Right atrium auricular region (tissue), 2 donors: ENCODE results near the gene ADGRG6. TPM values are rescaled to one million over a fixed set of nuclear protein-coding genes. Genes with fewer than 3 reads are reported as not detected.
"Not testable (repeated sequence)": the region's sequence is repeated elsewhere in the genome, so short reads cannot be mapped to it uniquely, and the experiment has no call there.

Experiments
- DNase-seq: peaks from one replicate; pipeline ENCODE4 v3.0.0-alpha.2; 2019; ENCODE audit warnings: low spot score
- H3K27ac ChIP-seq, 2 donors: fragments of 200-600 bp; sonication (generic); 1 replicate in 1 of 2; 2 replicates in 1 of 2; pipeline ENCODE4 v1.5.1; 2016 to 2019
- H3K27me3 ChIP-seq, 2 donors: fragments of 200-600 bp; sonication (generic); one replicate each; pipeline versions ENCODE4 v1.5.1 to v1.6.0; 2017 to 2019
- H3K36me3 ChIP-seq: fragments of 200-600 bp; sonication (generic); one replicate; pipeline ENCODE4 v1.5.1; 2016
- H3K4me1 ChIP-seq, 2 donors: fragments of 200-600 bp; sonication (generic); one replicate each; pipeline versions ENCODE4 v1.5.1 to v1.6.0; 2017 to 2019
- H3K4me3 ChIP-seq, 2 donors: fragments of 200-600 bp; sonication (generic); 1 replicate in 1 of 2; 2 replicates in 1 of 2; pipeline ENCODE4 v1.5.1; 2017 to 2019; ENCODE audit warnings: mild to moderate bottlenecking in 1 of 2, moderate library complexity in 1 of 2
- H3K9me3 ChIP-seq, 2 donors: fragments of 200-600 bp; sonication (generic); one replicate each; pipeline ENCODE4 v1.5.1; 2019
- total RNA-seq, 2 donors: library from RNA; depleted of rRNA; stranded (reverse); fragments of >200 nt; gene quantifications; one replicate each; pipeline ENCODE4 v1.1.0, GENCODE V29; 2016
- TF ChIP-seq, protein P1 (sequence below), 2 donors: fragments of 200-600 bp; sonication (generic); IDR thresholded peaks; one replicate each; pipeline ENCODE4 v1.5.1; 2019; ENCODE audit warnings: antibody characterized with exemption in 2 of 2

Gene ADGRG6
- total RNA-seq, 2 donors from 2014 or later, result 9.2 to 20.6 TPM

DNA sequence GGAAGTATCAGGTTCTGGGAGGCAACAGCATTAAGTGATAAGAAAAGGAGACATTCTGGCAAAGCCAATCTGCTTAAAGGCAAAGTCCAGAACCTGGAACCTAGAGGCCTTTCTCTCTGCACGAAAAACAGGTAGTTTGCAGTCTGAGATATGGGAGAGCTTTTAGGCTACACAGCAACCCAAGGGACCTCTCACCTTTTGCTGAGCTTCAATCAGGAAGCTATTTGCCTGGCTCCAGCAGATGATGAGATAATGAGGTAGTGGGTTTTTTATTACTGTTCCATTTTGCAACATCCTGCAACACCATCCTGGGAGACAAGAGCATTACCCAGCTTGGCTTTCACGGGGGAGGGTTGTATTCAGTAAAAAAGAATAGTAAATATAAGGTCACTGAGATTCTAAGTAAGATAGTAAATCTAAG, 143.1 kb downstream of the ADGRG6 start:
- TF ChIP-seq, protein P1, sequence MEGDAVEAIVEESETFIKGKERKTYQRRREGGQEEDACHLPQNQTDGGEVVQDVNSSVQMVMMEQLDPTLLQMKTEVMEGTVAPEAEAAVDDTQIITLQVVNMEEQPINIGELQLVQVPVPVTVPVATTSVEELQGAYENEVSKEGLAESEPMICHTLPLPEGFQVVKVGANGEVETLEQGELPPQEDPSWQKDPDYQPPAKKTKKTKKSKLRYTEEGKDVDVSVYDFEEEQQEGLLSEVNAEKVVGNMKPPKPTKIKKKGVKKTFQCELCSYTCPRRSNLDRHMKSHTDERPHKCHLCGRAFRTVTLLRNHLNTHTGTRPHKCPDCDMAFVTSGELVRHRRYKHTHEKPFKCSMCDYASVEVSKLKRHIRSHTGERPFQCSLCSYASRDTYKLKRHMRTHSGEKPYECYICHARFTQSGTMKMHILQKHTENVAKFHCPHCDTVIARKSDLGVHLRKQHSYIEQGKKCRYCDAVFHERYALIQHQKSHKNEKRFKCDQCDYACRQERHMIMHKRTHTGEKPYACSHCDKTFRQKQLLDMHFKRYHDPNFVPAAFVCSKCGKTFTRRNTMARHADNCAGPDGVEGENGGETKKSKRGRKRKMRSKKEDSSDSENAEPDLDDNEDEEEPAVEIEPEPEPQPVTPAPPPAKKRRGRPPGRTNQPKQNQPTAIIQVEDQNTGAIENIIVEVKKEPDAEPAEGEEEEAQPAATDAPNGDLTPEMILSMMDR (IDR thresholded peaks at IDR 0.05), result no peak
- H3K4me3 ChIP-seq, result no peak overlapping the region
- no peaks in the 10 kb centered on the region for H3K36me3 ChIP-seq
- no peak overlapping the region for H3K27ac ChIP-seq
- no peak for DNase-seq
- H3K4me1 ChIP-seq, result no peaks in the 10 kb centered on the region
- no peaks in the 10 kb centered on the region for H3K27me3 ChIP-seq
- H3K9me3 ChIP-seq, result no peaks in the 10 kb centered on the region

DNA sequence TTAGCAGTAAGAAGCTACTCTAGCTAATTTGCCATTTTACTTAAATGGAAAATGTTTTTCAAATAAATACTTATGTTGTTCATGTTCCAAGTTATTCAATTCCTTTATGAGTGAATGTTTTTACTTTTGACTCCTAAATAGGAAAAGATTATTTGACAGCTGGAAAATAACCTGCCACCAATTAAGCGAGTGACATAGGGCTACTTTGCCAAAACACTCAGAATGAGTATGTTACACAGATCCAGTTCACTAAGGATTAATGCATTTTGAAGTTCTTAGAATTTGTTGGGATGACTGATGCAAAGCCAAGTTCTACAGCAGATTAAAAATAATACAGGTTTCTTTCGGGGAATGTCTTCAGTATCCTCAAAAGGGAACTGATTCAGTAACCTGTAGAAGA, 144.4 kb downstream of the ADGRG6 start:
- TF ChIP-seq, protein P1 (IDR thresholded peaks at IDR 0.05), result no peak

DNA sequence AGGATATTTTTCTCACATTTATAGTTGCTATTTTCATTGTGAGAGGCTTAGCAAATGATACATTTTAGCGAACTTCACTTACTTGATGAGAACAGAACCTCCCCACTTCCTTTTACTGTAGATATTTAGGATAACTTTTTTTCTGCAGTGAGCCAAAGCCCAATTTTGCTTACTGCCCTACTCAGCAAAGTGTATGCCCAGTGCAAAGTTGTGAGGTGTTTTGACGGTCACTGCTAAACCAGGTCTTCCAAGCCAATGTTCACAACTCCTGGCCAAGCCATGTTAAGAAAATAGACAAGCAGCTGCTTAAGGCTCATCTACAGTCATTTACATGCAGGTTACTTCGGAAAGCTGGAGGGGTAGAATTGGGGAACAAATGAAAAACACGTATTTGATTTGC, 144.8 kb downstream of the ADGRG6 start:
- no peak overlapping the region for H3K27ac ChIP-seq
- TF ChIP-seq, protein P1 (IDR thresholded peaks at IDR 0.05), result no peak
- no peaks in the 10 kb centered on the region for H3K4me1 ChIP-seq
- no peaks in the 10 kb centered on the region for H3K36me3 ChIP-seq
- H3K27me3 ChIP-seq, result no peaks in the 10 kb centered on the region
- H3K9me3 ChIP-seq, result no peaks in the 10 kb centered on the region
- H3K4me3 ChIP-seq, result no peak overlapping the region
- DNase-seq, result no peak

More for the DNA sequence above, 144.4 kb downstream of the ADGRG6 start:
- Histone ChIP-seq H3K27me3 (no peaks in the 10 kb centered on the region), H3K9me3 (no peaks in the 10 kb centered on the region), H3K36me3 (no peaks in the 10 kb centered on the region), H3K4me1 (no peaks in the 10 kb centered on the region), H3K27ac (no peak overlapping the region), H3K4me3 (no peak overlapping the region)
- no peak for DNase-seq

DNA sequence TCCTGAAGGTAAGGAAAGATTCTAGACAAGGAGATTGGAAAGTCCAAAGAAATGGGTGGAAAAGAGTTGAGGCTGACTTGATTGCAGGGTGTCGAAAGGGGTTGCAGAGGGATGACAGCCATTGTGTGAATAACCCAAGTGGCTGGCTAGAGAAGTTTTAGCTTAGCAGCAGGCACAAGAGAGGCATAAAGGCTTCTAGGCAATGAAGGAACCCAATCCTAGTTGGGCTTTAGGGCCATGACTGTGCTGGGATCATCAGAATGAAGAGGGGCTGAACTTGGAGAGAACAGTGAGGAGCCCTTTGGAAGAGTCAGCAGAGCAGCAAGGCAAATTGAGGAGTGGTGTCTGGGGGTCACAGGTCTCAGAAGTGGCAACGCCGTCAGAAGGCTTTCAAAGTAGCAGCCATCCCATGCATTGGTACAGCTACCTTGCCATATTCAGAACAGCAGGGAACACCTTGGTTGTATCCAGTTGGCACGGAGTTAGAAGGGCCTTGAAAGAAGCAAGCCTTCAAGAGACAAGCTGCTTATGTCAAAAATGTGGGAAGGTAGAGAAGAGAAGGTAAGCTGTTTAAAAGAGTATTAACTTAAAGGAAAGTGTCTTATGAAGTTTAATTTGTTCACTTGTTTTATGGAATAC, 146.4 kb downstream of the ADGRG6 start:
- H3K9me3 ChIP-seq, result no peaks in the 10 kb centered on the region
- no peaks in the 10 kb centered on the region for H3K36me3 ChIP-seq
- TF ChIP-seq, protein P1 (IDR thresholded peaks at IDR 0.05), result no peak
- no peak overlapping the region for H3K4me3 ChIP-seq
- no peaks in the 10 kb centered on the region for H3K27me3 ChIP-seq
- DNase-seq, result no peak
- H3K27ac ChIP-seq, result no peak overlapping the region
- H3K4me1 ChIP-seq, result no peaks in the 10 kb centered on the region

DNA sequence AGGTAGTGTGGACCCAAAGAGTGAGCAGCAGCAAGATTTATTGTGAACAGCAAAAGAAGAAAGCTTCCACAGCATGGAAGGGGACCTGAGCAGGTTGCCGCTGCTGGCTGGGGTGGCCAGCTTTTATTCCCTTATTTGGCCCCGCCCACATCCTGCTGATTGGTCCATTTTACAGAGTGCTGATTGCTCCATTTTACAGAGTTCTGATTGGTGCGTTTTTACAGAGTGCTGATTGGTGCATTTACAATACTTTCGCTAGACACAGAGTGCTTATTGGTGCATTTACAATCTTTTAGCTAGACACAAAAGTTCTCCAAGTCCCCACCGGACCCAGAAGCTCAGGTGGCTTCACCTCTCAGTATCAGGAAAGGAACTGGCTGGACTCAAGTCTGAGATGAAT, 149.0 kb downstream of the ADGRG6 start:
- not testable (repeated sequence) for DNase-seq, H3K4me1 ChIP-seq, H3K27me3 ChIP-seq, H3K4me3 ChIP-seq, H3K27ac ChIP-seq, H3K9me3 ChIP-seq, H3K36me3 ChIP-seq

DNA sequence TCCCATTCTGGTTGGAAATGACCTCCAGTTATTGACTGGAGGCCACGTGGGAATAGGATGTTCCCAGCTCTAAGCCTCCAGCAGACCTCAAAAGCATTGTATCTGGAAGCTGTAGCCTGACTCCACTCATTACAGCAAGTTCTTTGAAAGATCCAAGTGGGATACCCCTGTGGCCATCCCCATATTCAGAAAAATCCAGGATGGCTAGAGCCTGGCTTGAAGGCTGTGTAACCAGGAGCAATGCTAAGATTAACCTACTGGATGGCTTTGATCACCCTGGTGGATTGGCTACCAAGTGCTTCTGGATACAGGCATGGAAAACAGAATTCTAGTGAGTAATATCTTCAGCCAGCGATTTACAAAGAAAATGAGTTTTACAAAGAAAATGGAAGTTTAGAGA, 151.2 kb downstream of the ADGRG6 start:
- H3K4me3 ChIP-seq, result no peak overlapping the region
- no peaks in the 10 kb centered on the region for H3K4me1 ChIP-seq
- H3K36me3 ChIP-seq, result no peaks in the 10 kb centered on the region
- TF ChIP-seq, protein P1 (IDR thresholded peaks at IDR 0.05), result no peak
- DNase-seq, result no peak
- H3K27me3 ChIP-seq, result no peaks in the 10 kb centered on the region
- no peaks in the 10 kb centered on the region for H3K9me3 ChIP-seq
- no peak overlapping the region for H3K27ac ChIP-seq

DNA sequence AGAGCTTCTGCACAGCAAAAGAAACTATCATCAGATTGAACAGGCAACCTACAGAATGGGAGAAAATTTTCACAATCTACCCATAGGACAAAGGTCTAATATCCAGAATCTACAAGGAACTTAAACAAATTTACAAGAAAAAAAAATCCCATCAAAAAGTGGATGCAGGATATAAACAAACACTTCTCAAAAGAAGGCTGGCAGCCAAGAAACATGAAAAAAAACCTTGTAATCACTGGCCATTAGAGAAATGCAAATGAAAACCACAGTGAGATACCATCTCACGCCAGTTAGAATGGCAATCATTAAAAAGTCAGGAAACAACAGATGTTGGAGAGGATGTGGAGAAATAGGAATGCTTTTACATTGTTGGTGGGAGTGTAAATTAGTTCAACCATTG, 152.4 kb downstream of the ADGRG6 start:
- H3K4me1 ChIP-seq, result not testable (repeated sequence)

DNA sequence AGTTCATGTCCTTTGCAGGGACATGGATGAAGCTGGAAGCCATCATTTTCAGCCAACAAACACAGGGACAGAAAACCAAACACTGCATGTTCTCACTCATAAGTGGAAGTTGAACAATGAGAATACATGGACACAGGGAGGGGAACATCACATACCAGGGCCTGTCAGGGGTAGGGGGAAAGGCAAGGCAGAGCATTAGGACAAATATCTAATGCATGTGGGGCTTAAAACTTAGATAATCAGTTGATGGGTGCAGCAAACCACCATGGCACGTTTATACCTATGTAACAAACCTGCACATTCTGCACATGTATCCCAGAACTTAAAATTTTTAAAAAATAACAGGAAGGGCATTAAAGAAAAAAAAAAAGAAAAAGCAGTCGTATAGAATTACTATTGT, 153.0 kb downstream of the ADGRG6 start:
- not testable (repeated sequence) for H3K27ac ChIP-seq, H3K27me3 ChIP-seq, DNase-seq, H3K4me1 ChIP-seq, H3K36me3 ChIP-seq, H3K9me3 ChIP-seq, H3K4me3 ChIP-seq

More for the DNA sequence above, 152.4 kb downstream of the ADGRG6 start:
- not testable (repeated sequence) for H3K36me3 ChIP-seq, H3K27me3 ChIP-seq, DNase-seq, H3K4me3 ChIP-seq, H3K27ac ChIP-seq, H3K9me3 ChIP-seq
